KMS-11 (cell line): ENCODE measurements around the gene TYMP.
"Not testable (repeated sequence)": the region's sequence is repeated elsewhere in the genome, so short reads cannot be mapped to it uniquely, and the experiment has no call there.

ENCODE experiments used
- H2AFZ ChIP-seq: fragments of 200-600 bp; sonication (generic); 2 replicates; pipeline ENCODE4 v1.6.1; 2016; ENCODE audit warnings: antibody characterized with exemption, mixed run types, low read depth
- H3K27ac ChIP-seq: fragments of 200-600 bp; sonication (generic); 2 replicates; pipeline ENCODE4 v1.6.1; 2016; ENCODE audit warnings: mild to moderate bottlenecking, mixed run types
- H3K27me3 ChIP-seq: fragments of 200-600 bp; sonication (generic); 2 replicates; pipeline ENCODE4 v1.6.1; 2017; ENCODE audit warnings: mild to moderate bottlenecking, low read depth, mixed run types, moderate library complexity; ENCODE audit not compliant: insufficient read depth
- H3K36me3 ChIP-seq: fragments of 200-600 bp; sonication (generic); 2 replicates; pipeline ENCODE4 v1.6.1; 2017; ENCODE audit warnings: mild to moderate bottlenecking, mixed run types; ENCODE audit not compliant: insufficient read depth
- H3K4me1 ChIP-seq: fragments of 200-600 bp; sonication (generic); 2 replicates; pipeline ENCODE4 v1.6.1; 2016; ENCODE audit warnings: mild to moderate bottlenecking, low read depth, mixed run types; ENCODE audit not compliant: poor library complexity, severe bottlenecking
- H3K4me2 ChIP-seq: fragments of 200-600 bp; sonication (generic); 2 replicates; pipeline ENCODE4 v1.7.0; 2016; ENCODE audit warnings: mild to moderate bottlenecking, mixed run types
- H3K4me3 ChIP-seq: fragments of 200-600 bp; sonication (generic); IDR thresholded peaks from 2 replicates; pipeline ENCODE4 v1.6.1; 2017; ENCODE audit warnings: low read depth, low read length, mixed read lengths; ENCODE audit not compliant: insufficient read depth
- H3K79me2 ChIP-seq: fragments of 200-600 bp; sonication (generic); 2 replicates; pipeline ENCODE4 v1.6.1; 2016; ENCODE audit warnings: low read depth, mixed run types; ENCODE audit not compliant: insufficient read depth
- H3K9ac ChIP-seq: fragments of 200-600 bp; sonication (generic); 2 replicates; pipeline ENCODE4 v1.6.1; 2016; ENCODE audit warnings: mild to moderate bottlenecking, mixed run types
- H4K20me1 ChIP-seq: fragments of 200-600 bp; sonication (generic); 2 replicates; pipeline ENCODE4 v1.6.1; 2016; ENCODE audit warnings: mild to moderate bottlenecking, mixed run types; ENCODE audit not compliant: insufficient read depth
- TF ChIP-seq, protein P1 (sequence below): fragments of 200-600 bp; sonication (generic); conservative IDR thresholded peaks from 2 replicates; pipeline ENCODE4 v1.6.1; 2017; ENCODE audit warnings: low read depth, mild to moderate bottlenecking, antibody characterized with exemption, low read length, moderate library complexity, mixed read lengths

Gene TYMP

DNA sequence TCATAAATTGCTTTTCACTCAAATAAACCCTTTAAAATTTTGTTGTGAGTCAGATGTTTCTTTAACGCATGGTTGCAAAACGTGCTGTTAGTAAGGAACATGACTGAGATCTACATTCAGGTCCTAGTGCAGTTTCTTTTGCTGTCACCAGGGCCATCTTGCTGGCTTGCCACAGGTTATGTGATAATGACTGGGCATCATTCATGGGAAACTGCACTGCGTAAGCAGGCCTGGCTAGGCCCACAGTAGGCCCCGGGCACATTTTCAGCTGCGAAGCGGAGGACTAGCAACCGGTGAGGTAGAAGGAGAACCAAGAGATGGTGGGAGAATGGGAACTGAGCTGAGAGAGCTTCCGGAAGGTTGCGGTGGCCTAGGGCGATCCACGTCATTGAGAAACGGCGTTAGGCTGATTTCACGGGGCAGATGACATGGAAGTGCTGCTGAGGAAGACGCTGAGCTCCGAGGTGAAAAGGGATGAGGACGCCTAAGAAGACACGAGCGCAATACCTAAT lies 12.7 kb upstream of the TYMP start:
- no peaks in the 10 kb centered on the region for H4K20me1 ChIP-seq
- no peak overlapping the region for H3K4me3 ChIP-seq
- H3K27ac ChIP-seq: no peak overlapping the region
- no peak overlapping the region for H3K4me2 ChIP-seq
- no peaks in the 10 kb centered on the region for H3K79me2 ChIP-seq
- peaks cover 60% of the 10 kb centered on the region for H3K4me1 ChIP-seq
- H3K27me3 ChIP-seq: no peaks in the 10 kb centered on the region
- H3K36me3 ChIP-seq: no peaks in the 10 kb centered on the region
- TF ChIP-seq, protein P1, sequence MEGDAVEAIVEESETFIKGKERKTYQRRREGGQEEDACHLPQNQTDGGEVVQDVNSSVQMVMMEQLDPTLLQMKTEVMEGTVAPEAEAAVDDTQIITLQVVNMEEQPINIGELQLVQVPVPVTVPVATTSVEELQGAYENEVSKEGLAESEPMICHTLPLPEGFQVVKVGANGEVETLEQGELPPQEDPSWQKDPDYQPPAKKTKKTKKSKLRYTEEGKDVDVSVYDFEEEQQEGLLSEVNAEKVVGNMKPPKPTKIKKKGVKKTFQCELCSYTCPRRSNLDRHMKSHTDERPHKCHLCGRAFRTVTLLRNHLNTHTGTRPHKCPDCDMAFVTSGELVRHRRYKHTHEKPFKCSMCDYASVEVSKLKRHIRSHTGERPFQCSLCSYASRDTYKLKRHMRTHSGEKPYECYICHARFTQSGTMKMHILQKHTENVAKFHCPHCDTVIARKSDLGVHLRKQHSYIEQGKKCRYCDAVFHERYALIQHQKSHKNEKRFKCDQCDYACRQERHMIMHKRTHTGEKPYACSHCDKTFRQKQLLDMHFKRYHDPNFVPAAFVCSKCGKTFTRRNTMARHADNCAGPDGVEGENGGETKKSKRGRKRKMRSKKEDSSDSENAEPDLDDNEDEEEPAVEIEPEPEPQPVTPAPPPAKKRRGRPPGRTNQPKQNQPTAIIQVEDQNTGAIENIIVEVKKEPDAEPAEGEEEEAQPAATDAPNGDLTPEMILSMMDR: no peak
- H3K9ac ChIP-seq: no peak overlapping the region
- H2AFZ ChIP-seq: no peak overlapping the region

DNA sequence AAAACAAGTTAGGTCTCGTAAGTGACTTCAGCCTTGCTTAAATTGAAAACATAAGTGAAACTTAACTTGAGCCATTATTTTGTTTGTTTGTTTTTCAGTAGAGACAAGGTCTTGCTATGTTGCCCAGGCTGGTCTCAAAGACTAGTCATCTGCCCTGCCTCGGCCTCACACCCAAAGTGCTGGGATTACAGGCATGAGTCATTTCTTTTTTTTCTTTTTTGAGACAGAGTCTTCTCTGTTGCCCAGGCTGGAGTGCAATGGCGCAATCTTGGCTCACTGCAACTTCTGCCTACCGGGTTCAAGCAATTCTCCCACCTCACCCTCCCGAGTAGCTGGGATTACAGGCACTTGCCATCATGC lies 11.8 kb upstream of the TYMP start:
- H3K36me3 ChIP-seq, H2AFZ ChIP-seq, H3K27me3 ChIP-seq, H4K20me1 ChIP-seq, H3K9ac ChIP-seq, H3K4me3 ChIP-seq, H3K79me2 ChIP-seq, H3K4me2 ChIP-seq: not testable (repeated sequence)
- H3K27ac ChIP-seq: peak overlapping the region; percentile 100; the same call in 1 of the 2 replicates
- H3K4me1 ChIP-seq: peaks cover 68% of the 10 kb centered on the region

GRCh38 chr22:50540381-50540780 lies 10.6 kb upstream of the TYMP start:
- Histone ChIP-seq H3K4me1 (peaks cover 77% of the 10 kb centered on the region), H3K36me3 (no peaks in the 10 kb centered on the region), H3K4me2 (peak overlapping the region; percentile 82; the same call in 1 of the 2 replicates), H3K9ac (peak overlapping the region; percentile 78), H3K27me3 (no peaks in the 10 kb centered on the region), H3K4me3 (no peak overlapping the region), H3K27ac (peak overlapping the region; percentile 100), H3K79me2 (no peaks in the 10 kb centered on the region), H2AFZ (no peak overlapping the region), H4K20me1 (no peaks in the 10 kb centered on the region)
- TF ChIP-seq, protein P1: no peak

- Histone ChIP-seq H3K4me1 (peaks cover 78% of the 10 kb centered on the region), H3K9ac (no peak overlapping the region), H2AFZ (no peak overlapping the region), H3K36me3 (no peaks in the 10 kb centered on the region), H4K20me1 (no peaks in the 10 kb centered on the region), H3K4me3 (no peak overlapping the region), H3K27ac (peak overlapping the region; percentile 100), H3K4me2 (no peak overlapping the region), H3K27me3 (no peaks in the 10 kb centered on the region), H3K79me2 (no peaks in the 10 kb centered on the region)
- TF ChIP-seq, protein P1: no peak
These were observed 8.0 kb upstream of the TYMP start for GRCh38 chr22:50537765-50538164.

GRCh38 chr22:50536226-50536625 lies 6.4 kb upstream of the TYMP start:
- Histone ChIP-seq H3K4me2 (peak overlapping the region; percentile 31; the same call in 1 of the 2 replicates), H3K27me3 (no peaks in the 10 kb centered on the region), H3K36me3 (no peaks in the 10 kb centered on the region), H2AFZ (no peak overlapping the region), H3K27ac (peak overlapping the region; percentile 31; the same call in 1 of the 2 replicates), H3K9ac (no peak overlapping the region), H3K79me2 (no peaks in the 10 kb centered on the region), H3K4me3 (no peak overlapping the region), H3K4me1 (peaks cover 68% of the 10 kb centered on the region), H4K20me1 (no peaks in the 10 kb centered on the region)
- TF ChIP-seq, protein P1: no peak
